AG04449 (cell line): ENCODE data around the gene MCU.

Experiments
- CTCF ChIA-PET: fragments of 350-600 bp; formaldehyde crosslinking; extraction: SDS; loops from one replicate; lab custom pipeline; 2021; ENCODE audit warnings: antibody characterized with exemption; lab: Yijun Ruan, JAX
- POLR2A ChIA-PET: fragments of 400-600, 350-600 bp; formaldehyde crosslinking; extraction: SDS; loops from one replicate; lab custom pipeline; 2020; ENCODE audit warnings: antibody characterized with exemption, inconsistent platforms; lab: Yijun Ruan, JAX
- DNase-seq: peaks from one replicate; pipeline ENCODE4 v3.0.0-alpha.2; 2010; ENCODE audit warnings: low read depth, low spot score
- H3K4me3 ChIP-seq: 2 replicates; pipeline ENCODE4 v1.5.1; 2011; ENCODE audit warnings: low read depth, mild to moderate bottlenecking, control low read depth, low read length
- CTCF ChIP-seq: IDR thresholded peaks from one replicate; pipeline ENCODE4 v1.5.1; 2011; ENCODE audit warnings: mild to moderate bottlenecking, moderate library complexity, low read length, control low read depth, inconsistent platforms; ENCODE audit not compliant: insufficient read depth; ENCODE audit errors: missing control alignments

MCU gene

DNA sequence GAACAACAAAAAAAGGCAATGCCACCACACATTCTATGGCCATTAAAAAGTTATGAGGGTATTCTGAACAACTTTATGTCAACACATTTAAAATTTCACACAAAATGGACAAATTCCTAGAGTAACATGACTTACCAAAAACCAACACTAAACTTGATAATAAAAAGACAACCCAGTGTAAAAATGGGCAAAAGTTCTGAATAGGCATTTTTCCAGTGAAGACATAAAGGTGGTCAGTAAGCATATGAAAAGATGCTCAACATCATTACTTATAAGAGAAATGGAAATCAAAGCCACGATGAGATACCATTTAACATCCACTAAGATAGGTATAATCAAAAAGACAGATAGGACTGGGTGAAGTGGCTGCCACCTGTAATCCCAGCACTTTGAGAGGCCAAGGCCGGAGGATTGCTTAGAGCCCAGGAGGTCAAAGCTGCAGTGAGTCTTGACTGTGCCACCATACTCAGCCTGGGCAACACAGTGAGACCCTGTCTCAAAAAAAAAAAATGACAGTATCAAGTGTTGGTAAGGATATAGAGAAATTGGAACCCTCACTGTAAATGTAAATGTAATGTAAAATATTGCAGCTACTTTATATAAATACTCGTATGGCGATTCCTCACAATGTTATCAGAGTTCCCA is 130.5 kb downstream of the MCU start:
- ChIA-PET POLR2A (no interaction called here), CTCF (interaction anchor here (0.8 kb wide), 1 partner anchor 12 kb away, joined by 3 read pairs; no protein-coding TSS in a partner anchor)
- no peak for DNase-seq
- no peak for TF ChIP-seq CTCF
- no peak overlapping the region for H3K4me3 ChIP-seq

DNA sequence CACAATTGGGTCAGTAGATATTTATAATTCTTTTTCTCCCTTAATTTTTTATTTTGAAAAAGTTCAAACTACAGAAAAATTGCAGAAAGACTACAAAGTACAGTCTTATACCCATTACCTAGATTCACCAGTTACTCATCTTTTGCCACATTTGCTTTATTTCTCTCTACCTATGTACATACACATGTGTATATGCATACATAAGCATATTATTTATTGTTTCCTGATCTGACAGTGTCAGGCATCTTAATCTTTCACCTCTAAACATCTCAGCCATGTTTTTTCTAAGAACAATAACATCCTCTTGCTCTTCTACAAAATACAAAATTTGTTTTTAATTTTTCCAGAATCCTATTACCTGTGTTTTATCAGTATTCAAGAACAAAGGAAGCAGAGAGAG is 133.2 kb downstream of the MCU start:
- TF ChIP-seq CTCF = no peak
- ChIA-PET CTCF (interaction anchor here (1.3 kb wide), 1 partner anchor 11 kb away, joined by 3 read pairs; no protein-coding TSS in a partner anchor), POLR2A (no interaction called here)
- DNase-seq = no peak
- no peak overlapping the region for H3K4me3 ChIP-seq

DNA sequence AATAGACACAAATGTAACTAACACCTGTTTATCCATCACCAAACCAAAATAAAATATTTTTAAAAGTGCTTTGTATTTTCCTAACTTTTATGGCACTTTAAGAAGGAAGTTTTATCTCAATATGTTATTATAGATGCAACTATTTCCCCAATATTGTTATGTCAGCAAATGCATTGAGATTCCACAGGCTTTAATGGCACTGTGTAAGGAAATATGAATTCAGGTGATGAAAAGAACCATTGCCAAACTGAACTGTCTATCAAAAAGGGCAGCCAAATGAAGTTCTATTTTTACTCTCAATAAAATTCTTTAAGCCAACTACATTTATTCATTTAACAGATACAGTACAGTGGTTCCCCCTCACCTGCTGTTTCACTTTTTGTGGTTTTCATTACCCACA is 134.4 kb downstream of the MCU start:
- H3K4me3 ChIP-seq = no peak overlapping the region
- CTCF ChIA-PET = interaction anchor here (0.7 to 1.3 kb wide), 3 partner anchors 8 to 135 kb away, joined by 3 to 4 read pairs (median 3); partner anchors contain the start of gene MCU
- no peak for TF ChIP-seq CTCF
- DNase-seq = no peak
- POLR2A ChIA-PET = no interaction called here

DNA sequence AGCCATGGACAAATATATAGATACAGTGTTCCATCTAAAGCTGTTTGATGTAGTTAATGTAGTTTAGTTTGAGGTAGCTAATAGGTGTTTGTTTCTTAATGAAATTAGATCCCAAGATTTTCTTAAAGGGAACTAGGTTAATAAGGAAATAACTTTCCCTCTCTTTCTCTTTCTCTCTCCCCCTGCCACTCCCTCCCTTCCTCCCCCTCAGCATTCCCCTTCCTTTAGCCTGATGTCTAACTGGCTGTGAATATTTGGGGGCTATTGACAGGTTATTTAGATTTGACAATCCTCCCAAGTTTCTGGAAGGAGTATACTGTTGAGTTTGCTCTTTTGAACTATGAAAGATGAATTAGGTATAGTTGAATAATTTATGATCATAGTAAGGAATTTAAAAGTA is 136.4 kb downstream of the MCU start:
- ChIA-PET CTCF (no interaction called here), POLR2A (no interaction called here)
- no peak for TF ChIP-seq CTCF
- DNase-seq = no peak
- no peak overlapping the region for H3K4me3 ChIP-seq

GRCh38 chr10:72830625-72831024 is 138.7 kb downstream of the MCU start:
- TF ChIP-seq CTCF = no peak
- no peak for DNase-seq
- CTCF ChIA-PET = interaction anchor here (1.4 to 7.9 kb wide), 2 partner anchors 10 to 136 kb away, joined by 4 to 98 read pairs; partner anchors contain the start of gene MCU
- no peak overlapping the region for H3K4me3 ChIP-seq
- POLR2A ChIA-PET = interaction anchor here (1.0 kb wide), 1 partner anchor 205 kb away, joined by 4 read pairs; no protein-coding TSS in a partner anchor

DNA sequence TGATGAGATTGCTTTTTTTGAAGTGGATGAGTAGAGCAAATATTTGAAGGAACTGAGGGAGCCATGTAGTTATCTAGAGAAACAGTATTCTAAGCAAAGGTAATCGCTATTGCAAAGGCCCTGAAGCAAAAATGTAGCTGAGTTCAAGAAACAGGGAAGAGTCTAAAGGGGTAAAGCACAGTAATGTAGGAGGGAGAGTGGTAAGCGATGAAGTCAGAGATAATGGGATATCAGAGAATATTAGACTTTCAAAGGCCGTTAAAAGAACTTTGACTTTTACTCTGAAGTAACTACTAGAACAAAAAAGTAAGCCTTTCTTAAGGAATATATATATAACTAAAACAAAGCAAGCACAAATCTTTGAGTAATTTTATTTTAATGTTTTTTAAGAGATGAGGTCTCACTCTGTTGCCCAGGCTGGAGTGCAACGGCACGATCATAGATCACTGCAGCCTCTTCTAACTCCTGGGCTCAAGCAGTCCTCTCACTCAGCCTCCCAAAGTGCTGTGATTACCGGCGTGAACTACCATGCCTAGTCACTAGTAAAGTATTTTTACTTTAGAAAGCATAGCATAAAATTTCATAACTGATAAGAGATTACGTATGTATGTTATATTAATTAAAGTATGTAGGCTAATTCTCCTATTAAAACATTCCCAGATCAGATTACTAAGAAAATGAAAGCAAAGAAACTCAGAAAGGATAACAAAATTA is 139.9 kb downstream of the MCU start:
- no peak overlapping the region for H3K4me3 ChIP-seq
- CTCF ChIA-PET = interaction anchor here (0.7 to 8.2 kb wide), 6 partner anchors 11 to 467 kb away, joined by 3 to 98 read pairs (median 19); partner anchors contain the start of gene MCU
- POLR2A ChIA-PET = no interaction called here
- no peak for TF ChIP-seq CTCF
- no peak for DNase-seq
